Parathyroid adenoma (tissue), 2 donors: ENCODE data around the gene GPATCH11.

Experiments used
- H2AFZ ChIP-seq: fragments of 300-600 bp; sonication (generic); one replicate; pipeline ENCODE4 v1.7.0; 2017; ENCODE audit warnings: antibody characterized with exemption, mild to moderate bottlenecking
- H3K27ac ChIP-seq: fragments of 300-600 bp; sonication (generic); one replicate; pipeline ENCODE4 v1.7.0; 2017
- H3K27me3 ChIP-seq: fragments of 300-600 bp; sonication (generic); one replicate; pipeline ENCODE4 v1.7.0; 2017; ENCODE audit warnings: low read length; ENCODE audit not compliant: control insufficient read depth, insufficient read depth
- H3K36me3 ChIP-seq: fragments of 300-600 bp; sonication (generic); one replicate; pipeline ENCODE4 v1.7.0; 2017; ENCODE audit warnings: low read length; ENCODE audit not compliant: control insufficient read depth, insufficient read depth
- H3K4me1 ChIP-seq: fragments of 300-600 bp; sonication (generic); one replicate; pipeline ENCODE4 v1.7.0; 2017; ENCODE audit warnings: control low read depth
- H3K4me2 ChIP-seq: fragments of 300-600 bp; sonication (generic); one replicate; pipeline ENCODE4 v1.7.0; 2017; ENCODE audit warnings: low read length
- H3K4me3 ChIP-seq: fragments of 300-600 bp; sonication (generic); one replicate; pipeline ENCODE4 v1.7.0; 2017; ENCODE audit warnings: low read depth, low read length
- H3K79me2 ChIP-seq: fragments of 300-600 bp; sonication (generic); one replicate; pipeline ENCODE4 v1.7.0; 2017; ENCODE audit warnings: control low read depth
- H3K9ac ChIP-seq: fragments of 300-600 bp; sonication (generic); one replicate; pipeline ENCODE4 v1.7.0; 2017; ENCODE audit warnings: mild to moderate bottlenecking
- H3K9me3 ChIP-seq: fragments of 300-600 bp; sonication (generic); one replicate; pipeline ENCODE4 v1.7.0; 2017; ENCODE audit warnings: low read length; ENCODE audit not compliant: control insufficient read depth
- TF ChIP-seq, protein P1 (sequence below): fragments of 300-600 bp; sonication (generic); IDR thresholded peaks from one replicate; pipeline ENCODE4 v1.7.0; 2017; ENCODE audit warnings: antibody characterized with exemption, mild to moderate bottlenecking
- donor health status: primary hyperparathyroidism.

The GPATCH11 gene

DNA sequence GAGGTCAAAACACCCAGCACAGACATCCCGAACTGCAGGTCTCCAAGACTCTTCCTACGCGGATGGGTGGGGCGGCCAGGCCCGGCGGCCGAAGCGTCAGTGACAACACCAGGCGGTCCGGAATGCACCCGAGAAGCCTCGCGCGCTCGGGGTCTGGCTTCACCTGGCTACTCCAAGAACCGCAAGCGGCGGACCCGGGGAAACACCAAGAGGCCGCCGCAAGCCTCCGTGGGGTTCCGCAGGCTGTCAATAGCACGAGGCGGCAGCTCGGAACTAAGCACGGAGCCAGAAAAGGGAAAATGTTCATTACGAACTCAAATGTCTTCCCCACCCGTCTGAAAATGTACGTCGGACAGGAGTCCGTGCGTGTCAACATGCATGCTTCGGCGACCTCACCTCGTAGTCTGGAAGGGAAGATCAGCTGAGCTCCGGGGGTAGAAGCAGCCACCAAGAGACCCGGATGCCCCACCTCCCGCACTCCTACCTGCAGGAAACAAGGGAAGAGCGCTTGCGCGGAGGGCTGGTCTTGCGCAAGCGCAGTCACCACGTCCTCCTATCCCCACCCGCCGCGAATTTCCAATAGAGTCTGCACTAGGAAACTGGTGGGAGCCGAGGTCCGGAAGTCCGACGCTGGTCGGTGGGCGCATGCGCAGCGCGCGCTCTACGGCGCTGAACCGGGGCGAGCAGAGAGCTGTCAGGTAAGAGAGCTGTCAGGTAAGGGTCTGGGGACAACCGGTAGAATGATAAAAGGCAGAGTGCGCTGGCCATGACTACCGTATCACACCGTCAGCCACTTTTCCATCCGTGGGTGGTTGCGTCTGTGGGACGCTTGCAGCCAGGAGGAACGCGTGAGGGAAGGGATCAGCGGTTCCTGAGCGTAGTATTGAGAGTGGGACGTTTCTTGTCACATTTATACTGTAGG is at the start of gene GPATCH11, which contains the start of gene HEATR5B:
Gene GPATCH11 (plus strand): TSS at position 646 of the 922 bp plus-strand sequence. CDS start 3,864 bp downstream, outside the sequence.
Gene HEATR5B (minus strand): TSS at position 500 of the 922 bp plus-strand sequence. CDS start 958 bp downstream, outside the sequence.
- H3K27ac ChIP-seq = peak within 1 kb of the TSS; percentile 79
- peaks cover 3% of the 10 kb centered on the region for H3K4me1 ChIP-seq
- H3K9ac ChIP-seq = peak within 1 kb of the TSS; percentile 29
- H3K9me3 ChIP-seq = no peaks in the 10 kb centered on the region
- peaks cover 16% of the 10 kb centered on the region for H3K79me2 ChIP-seq
- H3K27me3 ChIP-seq = no peaks in the 10 kb centered on the region
- H3K36me3 ChIP-seq = no peaks in the 10 kb centered on the region
- peak within 1 kb of the TSS; percentile 96 for H3K4me3 ChIP-seq
- peak within 1 kb of the TSS; percentile 93 for H2AFZ ChIP-seq
- TF ChIP-seq, protein P1, sequence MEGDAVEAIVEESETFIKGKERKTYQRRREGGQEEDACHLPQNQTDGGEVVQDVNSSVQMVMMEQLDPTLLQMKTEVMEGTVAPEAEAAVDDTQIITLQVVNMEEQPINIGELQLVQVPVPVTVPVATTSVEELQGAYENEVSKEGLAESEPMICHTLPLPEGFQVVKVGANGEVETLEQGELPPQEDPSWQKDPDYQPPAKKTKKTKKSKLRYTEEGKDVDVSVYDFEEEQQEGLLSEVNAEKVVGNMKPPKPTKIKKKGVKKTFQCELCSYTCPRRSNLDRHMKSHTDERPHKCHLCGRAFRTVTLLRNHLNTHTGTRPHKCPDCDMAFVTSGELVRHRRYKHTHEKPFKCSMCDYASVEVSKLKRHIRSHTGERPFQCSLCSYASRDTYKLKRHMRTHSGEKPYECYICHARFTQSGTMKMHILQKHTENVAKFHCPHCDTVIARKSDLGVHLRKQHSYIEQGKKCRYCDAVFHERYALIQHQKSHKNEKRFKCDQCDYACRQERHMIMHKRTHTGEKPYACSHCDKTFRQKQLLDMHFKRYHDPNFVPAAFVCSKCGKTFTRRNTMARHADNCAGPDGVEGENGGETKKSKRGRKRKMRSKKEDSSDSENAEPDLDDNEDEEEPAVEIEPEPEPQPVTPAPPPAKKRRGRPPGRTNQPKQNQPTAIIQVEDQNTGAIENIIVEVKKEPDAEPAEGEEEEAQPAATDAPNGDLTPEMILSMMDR = no peak
- peak within 1 kb of the TSS; percentile 57 for H3K4me2 ChIP-seq

DNA sequence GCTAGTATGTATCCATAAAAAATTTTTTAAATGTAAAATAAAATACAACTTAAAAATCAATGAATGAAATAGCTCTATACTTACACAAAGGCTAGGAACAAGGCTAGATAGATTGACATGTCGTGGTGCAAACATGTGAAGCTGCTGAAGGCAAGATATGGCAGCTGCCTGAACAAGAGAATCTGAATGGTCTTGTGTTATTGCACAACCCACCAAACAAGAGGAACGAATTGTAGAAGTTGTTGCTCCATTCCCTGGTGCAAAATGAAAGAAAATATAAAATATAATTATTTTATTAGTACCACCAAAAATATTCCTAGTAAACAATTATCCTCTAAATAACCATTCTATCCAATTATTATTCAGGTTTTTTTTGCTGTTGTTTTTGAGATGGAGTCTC is 46.5 kb upstream of the GPATCH11 start:
- Histone ChIP-seq H3K9me3 (no peaks in the 10 kb centered on the region), H2AFZ (no peak overlapping the region), H3K4me2 (no peak overlapping the region), H3K4me3 (no peak overlapping the region), H3K27me3 (no peaks in the 10 kb centered on the region), H3K4me1 (no peaks in the 10 kb centered on the region), H3K27ac (no peak overlapping the region), H3K9ac (no peak overlapping the region), H3K79me2 (no peaks in the 10 kb centered on the region), H3K36me3 (no peaks in the 10 kb centered on the region)
- TF ChIP-seq, protein P1 = no peak

DNA sequence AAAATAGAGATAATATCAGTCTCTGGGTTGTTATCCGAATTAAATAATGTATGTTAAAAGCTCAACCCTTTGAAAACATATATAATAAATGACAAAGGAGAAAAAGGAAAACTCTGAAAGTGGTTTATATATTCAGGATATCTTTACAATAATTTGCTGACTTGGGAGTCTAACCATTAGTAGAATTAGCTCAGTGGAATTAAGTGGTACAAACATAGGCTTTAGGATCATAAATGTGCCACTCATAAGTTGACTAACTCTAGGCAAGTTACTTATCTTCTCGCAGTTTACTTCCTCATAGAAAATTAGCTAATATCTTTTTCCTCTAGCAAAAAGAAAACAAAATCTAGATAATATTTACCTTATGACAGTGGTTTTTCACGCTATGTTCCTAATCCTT is 44.7 kb upstream of the GPATCH11 start:
- Histone ChIP-seq H3K9me3 (no peaks in the 10 kb centered on the region), H3K4me3 (no peak overlapping the region), H2AFZ (no peak overlapping the region), H3K9ac (no peak overlapping the region), H3K4me1 (no peaks in the 10 kb centered on the region), H3K27ac (no peak overlapping the region), H3K79me2 (no peaks in the 10 kb centered on the region), H3K4me2 (no peak overlapping the region), H3K36me3 (no peaks in the 10 kb centered on the region), H3K27me3 (no peaks in the 10 kb centered on the region)
- TF ChIP-seq, protein P1 = no peak

DNA sequence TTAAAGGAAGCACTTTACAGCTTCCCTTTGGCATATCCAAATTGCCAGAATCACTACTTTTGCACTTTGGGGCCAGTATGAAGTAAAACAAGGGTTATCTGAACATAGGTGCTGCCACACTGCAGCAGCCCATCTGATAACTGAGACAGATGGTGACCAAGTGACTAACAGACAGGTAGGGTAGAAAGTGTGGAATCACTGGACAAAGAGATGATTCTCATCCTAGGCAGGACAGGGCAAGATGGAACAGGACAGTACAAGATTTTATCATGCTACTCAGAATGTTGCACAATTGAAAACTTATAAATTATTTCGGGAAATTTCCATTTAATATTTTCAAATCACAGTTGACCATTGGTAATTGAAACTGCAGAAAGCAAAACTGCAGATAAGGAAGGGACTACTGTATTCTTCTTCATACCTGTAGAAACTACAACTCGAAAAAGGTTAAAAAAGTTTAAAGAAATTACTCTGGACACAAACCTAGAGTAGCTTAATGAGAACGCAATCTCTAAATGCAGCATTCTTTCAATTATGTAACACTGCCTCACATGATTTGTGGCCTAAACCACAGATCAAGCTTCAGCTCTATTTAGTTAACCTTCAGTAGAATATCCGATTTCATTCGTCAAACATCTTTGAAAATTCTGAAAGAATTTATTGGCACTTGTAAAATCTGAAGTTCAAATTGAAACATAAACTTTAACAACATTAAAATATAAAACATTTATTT is 31.6 kb upstream of the GPATCH11 start:
- no peak overlapping the region for H3K9ac ChIP-seq
- no peak overlapping the region for H2AFZ ChIP-seq
- no peaks in the 10 kb centered on the region for H3K9me3 ChIP-seq
- TF ChIP-seq, protein P1 = no peak
- no peaks in the 10 kb centered on the region for H3K79me2 ChIP-seq
- H3K4me2 ChIP-seq = no peak overlapping the region
- H3K4me3 ChIP-seq = no peak overlapping the region
- no peak overlapping the region for H3K27ac ChIP-seq
- no peaks in the 10 kb centered on the region for H3K36me3 ChIP-seq
- H3K4me1 ChIP-seq = no peaks in the 10 kb centered on the region
- H3K27me3 ChIP-seq = no peaks in the 10 kb centered on the region
